Heart left ventricle (tissue), 16 donors: ENCODE data around the gene FAF1. TPM values are rescaled to one million over a fixed set of nuclear protein-coding genes. Genes with fewer than 3 reads are reported as not detected.
"Not testable (repeated sequence)": the region's sequence is repeated elsewhere in the genome, so short reads cannot be mapped to it uniquely, and the experiment has no call there.

Experiments
- ATAC-seq, 4 donors: fragments of 200-7000 bp; cut with Tn5 transposase; one replicate each; pipeline ENCODE4 v1.9.1; 2020 to 2022; ENCODE audit warnings: moderate library complexity in 4 of 4, mild to moderate bottlenecking in 3 of 4, moderate number of reproducible peaks in 1 of 4
- DNase-seq, 5 donors: peaks; one replicate each; pipeline ENCODE4 v3.0.0-alpha.2; 2020
- H3K27ac ChIP-seq, 12 donors: fragments of 200-600 bp; sonication (generic) in 4 of 12; one replicate each; pipeline versions ENCODE4 v1.5.0 to v1.8.0; 2016 to 2022; ENCODE audit warnings: mild to moderate bottlenecking in 2 of 12
- H3K27me3 ChIP-seq, 9 donors: fragments of 200-600 bp; sonication (generic) in 2 of 9; one replicate each; pipeline versions ENCODE4 v1.5.1 to v1.8.0; 2016 to 2022; ENCODE audit warnings: mild to moderate bottlenecking in 3 of 9
- H3K36me3 ChIP-seq, 9 donors: fragments of 200-600 bp; sonication (generic) in 2 of 9; one replicate each; pipeline versions ENCODE4 v1.5.0 to v1.8.0; 2018 to 2022; ENCODE audit warnings: mild to moderate bottlenecking in 2 of 9
- H3K4me1 ChIP-seq, 12 donors: fragments of 200-600 bp; sonication (generic) in 4 of 12; one replicate each; pipeline versions ENCODE4 v1.5.0 to v1.8.0; 2016 to 2022; ENCODE audit warnings: mild to moderate bottlenecking in 3 of 12
- H3K4me3 ChIP-seq, 12 donors: fragments of 200-600 bp; sonication (generic) in 4 of 12; one replicate each; pipeline versions ENCODE4 v1.5.0 to v1.8.0; 2017 to 2022; ENCODE audit warnings: mild to moderate bottlenecking in 9 of 12, moderate library complexity in 4 of 12
- H3K9me3 ChIP-seq, 12 donors: fragments of 200-600 bp; sonication (generic) in 4 of 12; one replicate each; pipeline versions ENCODE4 v1.5.0 to v1.8.0; 2016 to 2022; ENCODE audit warnings: mild to moderate bottlenecking in 1 of 12
- POLR2A ChIP-seq, 2 donors: fragments of 450-650 bp; IDR thresholded peaks; one replicate each; pipeline ENCODE4 v1.6.1; 2017; ENCODE audit warnings: antibody characterized with exemption in 2 of 2, mild to moderate bottlenecking in 2 of 2, moderate library complexity in 2 of 2
- WGBS, 4 donors: extraction: QIAGEN DNeasy Blood & Tissue Kit in 2 of 4; methylation state at CpG; one replicate each; pipeline versions ENCODE4 v1.1.5 to v1.1.7; 2013 to 2018; 5-methylcytosine and 5-hydroxymethylcytosine counted together
- intact Hi-C, 10 donors: fragments of 100-400 bp; cut with DNase I; formaldehyde crosslinking; loops; one replicate each; pipeline versions ENCODE4 v1.11.1 to v1.14.2; 2022
- polyA plus RNA-seq, 2 donors: library from polyadenylated mRNA; stranded (reverse); fragments of 200-250 nt; gene quantifications; one replicate each; pipeline ENCODE4 v1.2.3, GENCODE V29; 2013
- total RNA-seq, 9 donors: library from RNA; depleted of rRNA in 2 of 9; stranded (reverse); fragments of >200 nt in 2 of 9; fragmentation: NEBNext Ultra II Directional in 3 of 9; extraction: Animal tissue kit (Norgen Biotek cat#: 25700) in 3 of 9; gene quantifications; one replicate each; pipeline versions ENCODE4 v1.1.0 to v1.2.4, GENCODE V29; 2016 to 2023
- TF ChIP-seq, protein P1 (sequence below), 12 donors: fragments of 200-600 bp; sonication (generic) in 4 of 12; IDR thresholded peaks; one replicate each; pipeline versions ENCODE4 v1.5.0 to v1.8.0; 2018 to 2022; ENCODE audit warnings: antibody characterized with exemption in 12 of 12, mild to moderate bottlenecking in 5 of 12
- donor health status: ischemic (EF 13 %, LVEDD 7.1; RV severe dilation, severe dysfunction).
- donor health status: healthy with polysubstance abuse.
- donor health status: DM: no; HTN: yes; CAD: no.
- donor health status: DM: no; HTN: no; CAD: no.
- donor health status: ischemic (EF 25% LVEDD 6.9; RV normal size, moderate dysfunction).
- donor health status: ischemic (EF 25% LVEDD 5.7; RV mildly dilated, moderate dysfunction).
- donor health status: healthy.
- donor health status: DM: yes; HTN: yes; CAD: no.
- donor health status: ischemic (EF 35%, LVEDD 5.7; RV mildly dilated, moderate dysfunction).
- donor health status: nonischemic (EF 11% LVEDD 7.7; RV severe dilation, severe dysfunction).
- donor health status: DM: yes; HTN: yes; CAD: no.
- donor health status: PGD.
- donor health status: ischemic (EF 29% LVEDD 5.4; RV normal size, mild dysfunction).
- donor health status: nonischemic (EF 23%, LVEDD 6.1; RV moderate dilation, normal function).

The FAF1 gene
- total and polyA plus RNA-seq, 11 donors: 41.0 to 112 (median 81.3) TPM

- Histone ChIP-seq H3K4me1 (no peaks in the 10 kb centered on the region), H3K4me3 (no peak overlapping the region), H3K9me3 (no peaks in the 10 kb centered on the region), H3K27me3 (no peaks in the 10 kb centered on the region), H3K36me3 (peaks cover 0 to 46% (median 12%) of the 10 kb centered on the region in 9 donors), H3K27ac (no peak overlapping the region)
- ATAC-seq (no peak), DNase-seq (no peak)
- no peak for TF ChIP-seq POLR2A (IDR thresholded peaks at IDR 0.05)
- TF ChIP-seq, protein P1, sequence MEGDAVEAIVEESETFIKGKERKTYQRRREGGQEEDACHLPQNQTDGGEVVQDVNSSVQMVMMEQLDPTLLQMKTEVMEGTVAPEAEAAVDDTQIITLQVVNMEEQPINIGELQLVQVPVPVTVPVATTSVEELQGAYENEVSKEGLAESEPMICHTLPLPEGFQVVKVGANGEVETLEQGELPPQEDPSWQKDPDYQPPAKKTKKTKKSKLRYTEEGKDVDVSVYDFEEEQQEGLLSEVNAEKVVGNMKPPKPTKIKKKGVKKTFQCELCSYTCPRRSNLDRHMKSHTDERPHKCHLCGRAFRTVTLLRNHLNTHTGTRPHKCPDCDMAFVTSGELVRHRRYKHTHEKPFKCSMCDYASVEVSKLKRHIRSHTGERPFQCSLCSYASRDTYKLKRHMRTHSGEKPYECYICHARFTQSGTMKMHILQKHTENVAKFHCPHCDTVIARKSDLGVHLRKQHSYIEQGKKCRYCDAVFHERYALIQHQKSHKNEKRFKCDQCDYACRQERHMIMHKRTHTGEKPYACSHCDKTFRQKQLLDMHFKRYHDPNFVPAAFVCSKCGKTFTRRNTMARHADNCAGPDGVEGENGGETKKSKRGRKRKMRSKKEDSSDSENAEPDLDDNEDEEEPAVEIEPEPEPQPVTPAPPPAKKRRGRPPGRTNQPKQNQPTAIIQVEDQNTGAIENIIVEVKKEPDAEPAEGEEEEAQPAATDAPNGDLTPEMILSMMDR (IDR thresholded peaks at IDR 0.05): no peak
- WGBS, 4 donors: 96 to 100% (median 98%) methylated on average over 3 of the region's 3 CpGs
- intact Hi-C loops: no loop called here
Observed at GRCh38 chr1:50742523-50742922, 217.5 kb downstream of the FAF1 start.

DNA sequence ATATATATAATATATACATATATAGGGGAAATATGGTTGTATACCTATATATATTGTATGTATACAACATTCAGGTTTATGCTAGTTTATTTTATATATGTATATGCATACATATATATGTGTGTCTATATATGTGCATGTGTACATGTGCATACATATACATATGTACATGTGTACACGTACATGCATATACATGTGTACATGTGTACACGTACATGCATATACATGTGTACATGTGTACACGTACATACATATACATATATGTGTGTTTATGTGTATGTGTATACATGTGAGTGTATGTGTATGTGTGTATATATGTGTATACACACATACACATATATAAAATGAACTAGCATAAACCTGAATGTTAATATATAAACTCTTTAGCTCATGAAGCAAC lies 220.9 kb downstream of the FAF1 start:
- DNase-seq (no peak), ATAC-seq (no peak)
- H3K9me3 ChIP-seq: no peaks in the 10 kb centered on the region
- no peak overlapping the region for H3K4me3 ChIP-seq
- TF ChIP-seq, protein P1 (IDR thresholded peaks at IDR 0.05): no peak
- TF ChIP-seq POLR2A (IDR thresholded peaks at IDR 0.05): no peak
- no peak overlapping the region for H3K27ac ChIP-seq
- 91 to 97% (median 95%) methylated on average over 3 of the region's 3 CpGs for WGBS, 4 donors
- H3K36me3 ChIP-seq: peaks cover 0 to 58% (median 11%) of the 10 kb centered on the region in 9 donors
- H3K27me3 ChIP-seq: no peaks in the 10 kb centered on the region
- intact Hi-C loops: no loop called here
- H3K4me1 ChIP-seq: no peaks in the 10 kb centered on the region

GRCh38 chr1:50735443-50735842 lies 224.6 kb downstream of the FAF1 start:
- Histone ChIP-seq H3K9me3 (no peaks in the 10 kb centered on the region), H3K27me3 (no peaks in the 10 kb centered on the region), H3K4me3 (no peak overlapping the region), H3K36me3 (peaks cover 0 to 29% (median 3%) of the 10 kb centered on the region in 9 donors), H3K27ac (no peak overlapping the region), H3K4me1 (peaks cover 0 to 14% (median 0%) of the 10 kb centered on the region in 12 donors)
- DNase-seq (no peak), ATAC-seq (no peak)
- intact Hi-C loops: no loop called here
- no peak for TF ChIP-seq POLR2A (IDR thresholded peaks at IDR 0.05)
- TF ChIP-seq, protein P1 (IDR thresholded peaks at IDR 0.05): peak; percentile 17 to 54 (median 40)
- 82 to 85% (median 84%) methylated on average over 2 of the region's 2 CpGs for WGBS, 4 donors

GRCh38 chr1:50727578-50727977 lies 232.5 kb downstream of the FAF1 start:
- H3K4me3 ChIP-seq, H3K27me3 ChIP-seq, H3K9me3 ChIP-seq, H3K27ac ChIP-seq, intact Hi-C loops, DNase-seq, ATAC-seq: not testable (repeated sequence)
- peaks cover 0 to 16% (median 0%) of the 10 kb centered on the region in 9 donors for H3K36me3 ChIP-seq
- 96 to 99% (median 98%) methylated on average over 4 of the region's 4 CpGs for WGBS, 4 donors
- peaks cover 0 to 20% (median 0%) of the 10 kb centered on the region in 12 donors for H3K4me1 ChIP-seq
